Activated naive CD8-positive, alpha-beta T cell treated with anti-CD3 and anti-CD28 coated beads, Interleukin-2, amount 50 U/mL, for 24 hours (primary cell): Measurements from ENCODE around the gene BIK.

Source experiments
- ATAC-seq: fragments of 150-1000 bp; cut with Tn5 transposase; one replicate; pipeline ENCODE4 v1.10.0; 2021
- DNase-seq: peaks from one replicate; pipeline ENCODE4 v3.0.0; 2021
- H3K27ac Mint-ChIP-seq: one replicate; pipeline ENCODE4 v1.8.0; 2021; ENCODE audit warnings: mild to moderate bottlenecking, mixed read lengths
- H3K27me3 Mint-ChIP-seq: one replicate; pipeline ENCODE4 v1.8.0; 2021; ENCODE audit warnings: mixed read lengths
- H3K36me3 Mint-ChIP-seq: one replicate; pipeline ENCODE4 v1.8.0; 2021; ENCODE audit warnings: low read depth, mixed read lengths
- H3K4me1 Mint-ChIP-seq: one replicate; pipeline ENCODE4 v1.8.0; 2021; ENCODE audit warnings: mixed read lengths
- H3K4me3 Mint-ChIP-seq: one replicate; pipeline ENCODE4 v1.8.0; 2021; ENCODE audit warnings: mild to moderate bottlenecking, moderate library complexity, mixed read lengths
- H3K9me3 Mint-ChIP-seq: one replicate; pipeline ENCODE4 v1.8.0; 2021; ENCODE audit warnings: mixed read lengths

Gene BIK

DNA sequence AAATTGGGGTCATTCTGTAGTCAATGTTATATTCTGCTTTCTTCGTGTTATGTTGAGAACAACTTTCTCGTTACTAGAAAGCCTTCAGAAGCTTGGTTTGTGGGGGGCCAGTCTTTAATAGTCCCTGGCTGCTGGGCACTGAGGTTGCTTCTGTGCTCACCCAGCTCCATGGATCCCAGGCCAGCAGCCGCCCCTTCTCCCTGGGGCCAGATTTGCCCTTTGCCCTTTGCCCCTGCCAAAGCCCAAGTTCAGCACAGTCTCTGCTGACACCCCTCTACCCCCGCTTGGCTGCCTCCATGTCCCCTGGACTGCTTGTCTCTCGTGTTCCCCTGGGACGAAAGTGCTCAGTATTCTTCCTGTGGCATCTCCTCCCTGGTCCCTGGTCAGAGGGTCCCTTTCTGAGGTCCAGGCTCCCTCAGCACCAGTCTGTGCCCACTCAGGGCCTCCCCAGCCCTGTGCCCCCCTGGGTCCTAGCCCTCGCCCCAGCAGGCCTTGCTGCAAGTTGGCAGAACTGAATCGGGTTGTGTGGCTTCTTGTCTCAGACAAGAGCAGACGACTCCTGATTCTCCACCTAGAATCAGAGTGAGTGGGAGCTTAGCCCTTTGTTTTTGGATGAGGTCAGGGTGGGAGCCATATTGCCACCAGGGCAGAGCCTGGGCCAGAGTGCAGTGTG, 47.5 kb downstream of the BIK start:
- DNase-seq, result no peak
- Mint-ChIP-seq H3K4me1 (peaks cover 14% of the 10 kb centered on the region), H3K9me3 (no peaks in the 10 kb centered on the region), H3K4me3 (no peak overlapping the region), H3K27me3 (no peaks in the 10 kb centered on the region), H3K27ac (no peak overlapping the region), H3K36me3 (peaks cover 5% of the 10 kb centered on the region)
- no peak for ATAC-seq

DNA sequence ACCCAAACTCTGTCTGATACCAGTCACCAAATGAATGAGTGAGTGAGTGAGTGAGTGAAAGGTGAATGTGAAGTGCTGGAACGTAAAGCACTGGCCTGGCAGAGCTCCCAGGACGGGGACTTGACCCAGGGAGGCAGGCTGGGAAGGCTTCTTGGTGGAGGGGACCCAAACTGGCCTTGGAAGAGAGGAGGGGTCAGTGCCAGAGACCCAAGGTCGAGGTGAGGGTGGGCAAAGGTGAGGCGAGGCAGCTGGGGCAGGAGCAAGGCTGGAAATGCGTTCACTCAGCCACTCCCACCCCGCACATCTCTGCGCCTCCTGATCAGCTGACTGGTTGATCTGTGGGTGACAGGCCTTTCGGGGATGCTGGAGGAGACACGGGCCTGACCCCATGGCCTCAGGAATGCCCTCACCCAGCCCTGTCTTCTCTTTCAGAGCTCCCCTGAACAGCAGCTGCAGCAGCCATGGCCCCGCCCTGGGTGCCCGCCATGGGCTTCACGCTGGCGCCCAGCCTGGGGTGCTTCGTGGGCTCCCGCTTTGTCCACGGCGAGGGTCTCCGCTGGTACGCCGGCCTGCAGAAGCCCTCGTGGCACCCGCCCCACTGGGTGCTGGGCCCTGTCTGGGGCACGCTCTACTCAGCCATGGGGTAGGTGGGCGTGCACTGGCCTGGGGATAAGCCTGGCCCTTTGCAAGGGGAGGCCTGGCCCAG, 48.4 kb downstream of the BIK start:
- ATAC-seq (no peak), DNase-seq (no peak)
- Mint-ChIP-seq H3K27ac (no peak overlapping the region), H3K36me3 (peaks cover 7% of the 10 kb centered on the region), H3K4me3 (no peak overlapping the region), H3K4me1 (peaks cover 12% of the 10 kb centered on the region), H3K27me3 (no peaks in the 10 kb centered on the region), H3K9me3 (no peaks in the 10 kb centered on the region)

DNA sequence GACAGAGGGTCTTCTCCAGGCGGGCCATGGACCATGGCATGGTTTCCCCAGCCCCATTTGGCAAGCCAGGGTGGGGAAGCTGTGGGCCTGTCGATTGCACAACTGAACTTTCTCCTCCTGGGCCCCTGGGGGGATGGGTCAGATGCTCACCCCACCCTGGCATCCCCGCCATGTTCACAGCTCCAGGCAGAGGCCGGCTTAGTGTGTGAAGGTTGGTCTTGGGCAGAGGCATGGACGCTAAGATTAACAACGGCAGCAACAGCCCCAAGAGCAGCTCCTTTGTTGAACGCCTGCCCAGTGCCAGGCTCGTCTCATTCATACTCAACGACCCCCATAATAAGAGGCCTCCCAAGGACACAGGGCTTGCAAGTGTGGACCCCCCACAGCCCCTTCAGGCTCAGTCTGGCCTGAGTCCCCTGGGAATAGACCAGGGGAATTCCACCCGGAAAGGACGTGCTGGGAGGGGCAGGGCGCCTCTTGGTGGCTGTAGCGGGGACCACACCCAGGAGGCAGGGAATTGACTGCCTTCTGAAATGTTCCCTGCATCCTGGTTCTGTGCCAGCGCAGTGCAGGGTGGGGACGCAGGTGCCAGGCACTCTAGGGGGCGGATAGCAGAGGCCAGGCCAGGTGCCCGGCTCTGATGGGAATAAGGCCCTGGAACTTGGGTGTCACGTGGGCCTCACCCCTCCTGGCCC, 49.1 kb downstream of the BIK start:
- no peak overlapping the region for H3K27ac Mint-ChIP-seq
- ATAC-seq (no peak), DNase-seq (no peak)
- H3K36me3 Mint-ChIP-seq, result peaks cover 8% of the 10 kb centered on the region
- no peaks in the 10 kb centered on the region for H3K9me3 Mint-ChIP-seq
- peaks cover 10% of the 10 kb centered on the region for H3K4me1 Mint-ChIP-seq
- H3K4me3 Mint-ChIP-seq, result no peak overlapping the region
- H3K27me3 Mint-ChIP-seq, result no peaks in the 10 kb centered on the region

DNA sequence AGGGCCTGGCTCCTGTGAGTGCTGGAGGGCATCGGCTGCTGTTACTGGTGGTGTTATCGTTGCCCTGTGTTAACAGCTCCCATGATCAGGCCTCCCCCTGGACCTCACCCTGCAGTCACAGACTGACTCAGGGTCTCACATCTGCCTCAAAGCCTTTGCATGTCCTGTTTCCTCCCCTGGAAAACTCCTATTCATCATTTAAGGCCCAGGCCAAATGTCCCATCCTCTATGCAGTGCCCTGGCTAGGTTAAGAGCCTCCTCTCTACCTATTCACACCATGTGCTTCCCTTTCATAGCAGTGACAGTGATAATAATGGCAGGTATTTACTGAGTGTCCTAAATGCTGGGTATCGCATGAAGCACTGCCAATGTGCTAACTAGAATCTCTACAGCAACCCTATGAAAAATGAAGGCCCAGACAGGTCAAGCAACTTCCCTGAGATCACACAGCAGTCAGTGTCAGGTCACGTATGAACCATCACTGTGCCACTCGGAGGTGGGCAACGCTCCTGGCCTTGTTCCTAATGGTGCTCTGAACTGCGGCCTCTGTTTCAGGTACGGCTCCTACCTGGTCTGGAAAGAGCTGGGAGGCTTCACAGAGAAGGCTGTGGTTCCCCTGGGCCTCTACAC, 50.1 kb downstream of the BIK start:
- no peak overlapping the region for H3K27ac Mint-ChIP-seq
- H3K27me3 Mint-ChIP-seq, result no peaks in the 10 kb centered on the region

GRCh38 chr22:43162412-43163150, 52.0 kb downstream of the BIK start:
- DNase-seq (no peak), ATAC-seq (no peak)
- no peak overlapping the region for H3K27ac Mint-ChIP-seq
- H3K4me3 Mint-ChIP-seq, result no peak overlapping the region
- H3K27me3 Mint-ChIP-seq, result no peaks in the 10 kb centered on the region
- no peaks in the 10 kb centered on the region for H3K4me1 Mint-ChIP-seq
- peaks cover 8% of the 10 kb centered on the region for H3K36me3 Mint-ChIP-seq
- no peaks in the 10 kb centered on the region for H3K9me3 Mint-ChIP-seq

More for the DNA sequence above, 50.1 kb downstream of the BIK start:
- H3K36me3 Mint-ChIP-seq, result peaks cover 8% of the 10 kb centered on the region
- ATAC-seq (no peak), DNase-seq (no peak)
- H3K9me3 Mint-ChIP-seq, result no peaks in the 10 kb centered on the region
- no peak overlapping the region for H3K4me3 Mint-ChIP-seq
- H3K4me1 Mint-ChIP-seq, result peaks cover 5% of the 10 kb centered on the region

GRCh38 chr22:43163241-43163795, 52.8 kb downstream of the BIK start:
- H3K27ac Mint-ChIP-seq, result no peak overlapping the region
- no peak for DNase-seq
- no peaks in the 10 kb centered on the region for H3K27me3 Mint-ChIP-seq
- H3K4me1 Mint-ChIP-seq, result no peaks in the 10 kb centered on the region
- no peak for ATAC-seq
- H3K36me3 Mint-ChIP-seq, result peaks cover 8% of the 10 kb centered on the region
- no peak overlapping the region for H3K4me3 Mint-ChIP-seq
- H3K9me3 Mint-ChIP-seq, result no peaks in the 10 kb centered on the region

- Mint-ChIP-seq H3K4me1 (no peaks in the 10 kb centered on the region), H3K27ac (no peak overlapping the region), H3K9me3 (no peaks in the 10 kb centered on the region), H3K27me3 (no peaks in the 10 kb centered on the region), H3K36me3 (peaks cover 7% of the 10 kb centered on the region), H3K4me3 (no peak overlapping the region)
- no peak for ATAC-seq
- no peak for DNase-seq
Measured at GRCh38 chr22:43164636-43165035, 54.1 kb downstream of the BIK start.

DNA sequence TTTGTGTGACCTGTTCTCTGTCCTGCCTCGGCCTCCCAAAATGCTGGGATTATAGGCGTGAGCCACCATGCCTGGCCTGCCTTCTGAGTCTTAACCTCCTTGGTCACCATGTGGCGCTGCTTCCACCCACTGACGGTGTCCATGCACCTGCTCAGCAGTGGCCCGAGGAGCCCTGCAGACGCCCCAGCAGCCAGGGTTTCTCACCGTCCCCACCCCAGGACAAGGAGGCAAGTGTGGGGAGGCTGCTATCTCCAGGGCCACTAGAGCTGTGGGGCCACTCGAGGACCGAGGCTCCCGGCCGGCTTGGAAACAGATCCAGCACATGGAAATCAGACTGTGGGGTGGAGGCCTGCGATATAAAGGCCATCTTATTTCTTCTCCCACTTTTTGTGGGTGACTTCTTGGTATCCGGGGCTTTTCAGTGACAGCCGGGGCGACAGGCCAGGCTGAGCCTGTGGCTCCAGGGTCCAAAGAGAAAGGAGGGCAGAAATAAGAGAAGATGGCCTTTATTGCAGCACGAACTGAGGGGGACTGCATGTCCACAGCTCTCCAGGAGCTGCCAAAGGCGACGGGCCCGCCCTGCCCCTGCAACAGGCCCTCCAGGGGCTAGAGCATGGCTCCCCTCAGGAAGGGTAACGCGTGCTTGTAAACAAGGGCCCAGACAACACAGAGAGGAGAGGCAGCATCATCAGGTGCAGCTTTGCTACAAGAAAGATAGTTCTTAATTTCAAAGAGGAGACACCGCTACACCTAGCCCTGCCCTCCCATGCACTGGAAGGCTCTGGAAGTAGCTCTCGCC, 55.8 kb downstream of the BIK start:
- no peak for ATAC-seq
- DNase-seq, result no peak
- Mint-ChIP-seq H3K4me1 (no peaks in the 10 kb centered on the region), H3K9me3 (no peaks in the 10 kb centered on the region), H3K27me3 (no peaks in the 10 kb centered on the region), H3K4me3 (no peak overlapping the region), H3K36me3 (peaks cover 18% of the 10 kb centered on the region), H3K27ac (no peak overlapping the region)

DNA sequence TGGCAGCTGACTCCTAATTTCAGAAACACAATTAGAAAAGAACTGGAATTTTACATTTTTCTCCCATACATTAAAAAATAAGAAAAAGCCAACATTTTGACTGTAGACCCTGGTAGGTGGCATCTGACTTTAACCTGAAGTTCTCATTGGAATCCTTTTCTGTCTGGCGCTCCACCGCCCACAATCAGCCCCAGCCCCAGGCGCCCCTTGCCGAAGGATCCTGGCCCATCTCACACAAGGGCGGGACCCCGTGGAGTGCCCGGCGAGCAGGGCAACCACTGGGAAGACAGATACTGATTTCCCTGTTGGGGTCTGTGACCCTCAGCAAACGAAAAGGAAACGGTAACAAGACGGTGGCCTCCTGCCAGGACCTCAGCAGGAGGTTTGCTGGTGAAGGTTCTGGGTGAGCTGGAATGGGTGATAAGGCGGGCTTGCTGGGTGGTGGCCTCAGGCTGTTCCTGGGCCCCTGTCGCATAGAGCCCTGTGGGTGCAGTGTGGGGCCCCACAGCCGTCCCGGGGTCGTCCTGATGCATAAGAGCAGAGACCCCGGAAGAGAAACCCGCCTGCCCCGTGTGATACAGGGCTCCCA, 56.5 kb downstream of the BIK start:
- peaks cover 18% of the 10 kb centered on the region for H3K36me3 Mint-ChIP-seq
- no peaks in the 10 kb centered on the region for H3K9me3 Mint-ChIP-seq
- no peaks in the 10 kb centered on the region for H3K27me3 Mint-ChIP-seq
- H3K4me3 Mint-ChIP-seq, result no peak overlapping the region
- DNase-seq, result no peak
- no peak for ATAC-seq
- H3K27ac Mint-ChIP-seq, result no peak overlapping the region
- no peaks in the 10 kb centered on the region for H3K4me1 Mint-ChIP-seq

DNA sequence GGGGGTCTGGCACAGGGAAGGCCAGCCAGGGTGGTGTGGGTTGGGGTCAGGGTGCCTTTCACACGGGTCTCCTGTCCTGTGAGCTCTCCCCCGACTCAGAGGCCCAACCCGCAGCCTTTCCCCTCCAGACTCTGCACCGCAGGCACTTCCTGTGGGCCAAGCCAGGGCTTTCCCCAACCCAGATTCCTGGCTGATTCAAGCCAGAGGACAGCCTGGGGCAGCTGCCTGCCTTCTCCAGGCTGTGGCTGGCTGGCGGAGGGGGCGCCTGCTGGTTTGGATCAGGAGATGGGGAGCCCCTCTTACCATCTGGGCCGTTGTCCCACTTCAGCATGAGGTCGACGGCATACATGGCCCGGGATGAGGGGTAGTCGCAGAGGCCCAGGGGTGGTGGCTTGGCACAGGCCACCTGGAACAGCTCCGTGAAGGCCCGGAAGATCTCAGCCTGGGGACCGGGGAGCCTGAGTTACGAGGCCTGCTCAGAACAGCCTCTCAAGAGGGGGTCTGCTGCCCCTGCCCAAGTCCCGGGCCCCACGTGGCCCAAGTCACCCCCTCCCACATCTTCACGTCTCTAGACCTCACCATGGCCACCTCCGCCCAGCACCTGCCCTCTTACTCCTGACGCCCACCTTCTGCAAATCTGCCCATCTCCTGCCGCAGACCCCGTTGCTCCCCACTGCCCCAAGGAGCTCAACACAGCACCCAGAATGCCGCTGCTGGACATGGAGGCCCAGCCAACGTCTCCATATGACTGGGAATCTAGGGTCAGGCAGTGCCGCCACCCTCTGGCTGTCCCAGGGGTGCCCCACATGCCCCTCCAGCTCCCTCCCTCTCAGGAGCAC, 58.1 kb downstream of the BIK start:
- H3K36me3 Mint-ChIP-seq, result peaks cover 22% of the 10 kb centered on the region
- no peaks in the 10 kb centered on the region for H3K9me3 Mint-ChIP-seq
- H3K4me3 Mint-ChIP-seq, result no peak overlapping the region
- H3K27me3 Mint-ChIP-seq, result no peaks in the 10 kb centered on the region
- no peak overlapping the region for H3K27ac Mint-ChIP-seq
- no peaks in the 10 kb centered on the region for H3K4me1 Mint-ChIP-seq
- ATAC-seq (no peak), DNase-seq (no peak)

- Mint-ChIP-seq H3K27me3 (no peaks in the 10 kb centered on the region), H3K4me1 (no peaks in the 10 kb centered on the region), H3K4me3 (no peak overlapping the region), H3K9me3 (no peaks in the 10 kb centered on the region), H3K36me3 (peaks cover 18% of the 10 kb centered on the region), H3K27ac (no peak overlapping the region)
- no peak for ATAC-seq
- DNase-seq, result no peak
Measured at GRCh38 chr22:43169310-43170130, 59.0 kb downstream of the BIK start.

DNA sequence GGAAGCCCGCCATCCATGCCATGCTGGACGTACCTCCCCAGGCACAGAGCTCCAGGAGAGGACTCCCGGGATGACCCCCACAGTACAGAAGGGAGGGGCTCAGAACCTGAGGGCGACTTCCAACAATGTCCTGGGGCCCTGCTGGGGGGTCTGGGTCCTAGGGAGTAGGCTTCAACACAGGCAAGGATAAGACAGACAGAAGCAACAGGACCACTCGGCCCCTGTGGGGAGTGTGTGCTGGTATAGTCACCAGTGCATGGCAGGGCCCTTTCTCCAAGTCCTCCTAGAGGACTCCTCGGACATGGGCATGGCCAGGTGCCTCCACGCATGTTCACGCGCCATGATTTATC, 59.6 kb downstream of the BIK start:
- Mint-ChIP-seq H3K4me3 (no peak overlapping the region), H3K27ac (no peak overlapping the region)

More for the DNA sequence above, 59.6 kb downstream of the BIK start:
- no peaks in the 10 kb centered on the region for H3K4me1 Mint-ChIP-seq
- H3K9me3 Mint-ChIP-seq, result no peaks in the 10 kb centered on the region
- ATAC-seq, result no peak
- no peak for DNase-seq
- peaks cover 18% of the 10 kb centered on the region for H3K36me3 Mint-ChIP-seq
- no peaks in the 10 kb centered on the region for H3K27me3 Mint-ChIP-seq
